Neural progenitor cell (in vitro differentiated cells): ENCODE measurements around the gene SDC4. TPM values are rescaled to one million over a fixed set of nuclear protein-coding genes. Genes with fewer than 3 reads are reported as not detected.

ENCODE experiments used
- DNase-seq: peaks from one replicate; pipeline ENCODE4 v3.0.0-alpha.2; 2016; ENCODE audit warnings: low spot score
- H2AFZ ChIP-seq: fragments of 200-600 bp; sonication (generic); replicated peaks from 2 replicates; pipeline ENCODE4 v1.6.1; 2016; ENCODE audit warnings: antibody characterized with exemption
- H3F3A ChIP-seq: fragments of 200-600 bp; sonication (generic); 2 replicates; pipeline ENCODE4 v1.6.1; 2016; ENCODE audit warnings: antibody characterized with exemption, low read depth
- H3K27ac ChIP-seq: fragments of 200-600 bp; sonication (generic); 2 replicates; pipeline ENCODE4 v1.5.1; 2016; ENCODE audit warnings: mild to moderate bottlenecking
- H3K27me3 ChIP-seq: fragments of 200-600 bp; sonication (generic); 2 replicates; pipeline ENCODE4 v1.6.1; 2016; ENCODE audit warnings: mild to moderate bottlenecking, moderate library complexity
- H3K36me3 ChIP-seq: fragments of 200-600 bp; sonication (generic); 2 replicates; pipeline ENCODE4 v1.5.1; 2016
- H3K4me1 ChIP-seq: fragments of 200-600 bp; sonication (generic); 2 replicates; pipeline ENCODE4 v1.6.1; 2016; ENCODE audit warnings: mixed run types
- H3K4me2 ChIP-seq: fragments of 200-600 bp; sonication (generic); 2 replicates; pipeline ENCODE4 v1.6.1; 2016
- H3K4me3 ChIP-seq: fragments of 200-600 bp; sonication (generic); 2 replicates; pipeline ENCODE4 v1.5.1; 2016
- H3K79me2 ChIP-seq: fragments of 200-600 bp; sonication (generic); 2 replicates; pipeline ENCODE4 v1.6.1; 2016; ENCODE audit warnings: low read depth
- H3K9ac ChIP-seq: fragments of 200-600 bp; sonication (generic); 2 replicates; pipeline ENCODE4 v1.6.1; 2016
- H3K9me3 ChIP-seq: fragments of 200-600 bp; sonication (generic); 2 replicates; pipeline ENCODE4 v1.5.1; 2016; ENCODE audit warnings: low read depth
- H4K20me1 ChIP-seq: fragments of 200-600 bp; sonication (generic); 2 replicates; pipeline ENCODE4 v1.6.1; 2016; ENCODE audit warnings: low read depth
- H3K27ac Mint-ChIP-seq: 3 replicates; pipeline ENCODE4 v1.8.0; 2021; ENCODE audit warnings: mixed read lengths
- H3K27me3 Mint-ChIP-seq: 2 replicates; pipeline ENCODE4 v1.8.0; 2022; ENCODE audit warnings: low read depth, mild to moderate bottlenecking, inconsistent platforms, moderate library complexity, mixed read lengths; ENCODE audit not compliant: insufficient read depth
- H3K36me3 Mint-ChIP-seq: 3 replicates; pipeline ENCODE4 v1.8.0; 2021; ENCODE audit warnings: mixed read lengths
- H3K4me1 Mint-ChIP-seq: 3 replicates; pipeline ENCODE4 v1.8.0; 2021; ENCODE audit warnings: mixed read lengths
- H3K4me3 Mint-ChIP-seq: 3 replicates; pipeline ENCODE4 v1.8.0; 2021; ENCODE audit warnings: mild to moderate bottlenecking, moderate library complexity, mixed read lengths
- H3K9me3 Mint-ChIP-seq: 3 replicates; pipeline ENCODE4 v1.8.0; 2020; ENCODE audit warnings: mixed read lengths
- CTCF ChIP-seq: fragments of 200-600 bp; sonication (generic); IDR thresholded peaks from 2 replicates; pipeline ENCODE4 v1.5.1; 2017; ENCODE audit warnings: antibody characterized with exemption, mild to moderate bottlenecking
- EZH2 ChIP-seq: fragments of 200-600 bp; sonication (generic); IDR thresholded peaks from 2 replicates; pipeline ENCODE4 v1.6.1; 2017; ENCODE audit warnings: antibody characterized with exemption, mild to moderate bottlenecking, moderate library complexity
- EZH2phosphoT487 ChIP-seq: fragments of 200-600 bp; sonication (generic); IDR thresholded peaks from 2 replicates; pipeline ENCODE4 v1.6.1; 2017; ENCODE audit warnings: antibody characterized with exemption
- total RNA-seq: library from RNA; depleted of rRNA; stranded (reverse); fragments of >200 nt; gene quantifications from 2 replicates; pipeline ENCODE4 v1.2.3, GENCODE V29; 2015; ENCODE audit warnings: low replicate concordance

Gene SDC4
- total RNA-seq, 1 donor from 2014 or later: 19.3 TPM

- Histone ChIP-seq H3F3A (no peaks in the 10 kb centered on the region), H3K79me2 (no peaks in the 10 kb centered on the region), H2AFZ (no peak overlapping the region), H3K27ac (no peak overlapping the region), H3K4me2 (no peak overlapping the region), H3K36me3 (no peaks in the 10 kb centered on the region), H3K9ac (no peak overlapping the region), H3K4me1 (no peaks in the 10 kb centered on the region), H4K20me1 (no peaks in the 10 kb centered on the region), H3K4me3 (no peak overlapping the region), H3K27me3 (peaks cover 21% of the 10 kb centered on the region), H3K9me3 (no peaks in the 10 kb centered on the region)
- H3K9me3 Mint-ChIP-seq: no peaks in the 10 kb centered on the region
- H3K4me1 Mint-ChIP-seq: no peaks in the 10 kb centered on the region
- no peak overlapping the region for H3K4me3 Mint-ChIP-seq
- peaks cover 3% of the 10 kb centered on the region for H3K27me3 Mint-ChIP-seq
- TF ChIP-seq EZH2phosphoT487 (no peak), EZH2 (no peak), CTCF (no peak)
- no peak for DNase-seq
- no peak overlapping the region for H3K27ac Mint-ChIP-seq
- H3K36me3 Mint-ChIP-seq: no peaks in the 10 kb centered on the region
Observed at GRCh38 chr20:45313065-45313695, 35.0 kb downstream of the SDC4 start.

GRCh38 chr20:45312241-45312640, 36.0 kb downstream of the SDC4 start:
- Mint-ChIP-seq H3K4me3 (no peak overlapping the region), H3K9me3 (no peaks in the 10 kb centered on the region), H3K36me3 (no peaks in the 10 kb centered on the region), H3K27ac (no peak overlapping the region), H3K4me1 (no peaks in the 10 kb centered on the region), H3K27me3 (peaks cover 6% of the 10 kb centered on the region)
- Histone ChIP-seq H3K27me3 (peaks cover 21% of the 10 kb centered on the region), H2AFZ (no peak overlapping the region), H3K36me3 (no peaks in the 10 kb centered on the region), H3K4me2 (no peak overlapping the region), H3K79me2 (no peaks in the 10 kb centered on the region), H3K4me3 (no peak overlapping the region), H4K20me1 (no peaks in the 10 kb centered on the region), H3K9me3 (no peaks in the 10 kb centered on the region), H3K27ac (no peak overlapping the region), H3F3A (no peaks in the 10 kb centered on the region), H3K4me1 (no peaks in the 10 kb centered on the region), H3K9ac (no peak overlapping the region)
- no peak for DNase-seq
- TF ChIP-seq CTCF: no peak
- TF ChIP-seq EZH2phosphoT487: no peak
- TF ChIP-seq EZH2: no peak

GRCh38 chr20:45311589-45312211, 36.5 kb downstream of the SDC4 start:
- Histone ChIP-seq H3K4me2 (no peak overlapping the region), H3K4me3 (no peak overlapping the region)

More at GRCh38 chr20:45311589-45312211, 36.5 kb downstream of the SDC4 start:
- Histone ChIP-seq H3K79me2 (no peaks in the 10 kb centered on the region), H4K20me1 (no peaks in the 10 kb centered on the region), H3F3A (no peaks in the 10 kb centered on the region), H2AFZ (peak overlapping the region; percentile 61), H3K27me3 (peaks cover 21% of the 10 kb centered on the region), H3K27ac (no peak overlapping the region), H3K36me3 (no peaks in the 10 kb centered on the region), H3K9ac (no peak overlapping the region), H3K9me3 (no peaks in the 10 kb centered on the region), H3K4me1 (no peaks in the 10 kb centered on the region)
- Mint-ChIP-seq H3K4me3 (no peak overlapping the region), H3K9me3 (no peaks in the 10 kb centered on the region), H3K4me1 (no peaks in the 10 kb centered on the region), H3K27ac (no peak overlapping the region), H3K36me3 (no peaks in the 10 kb centered on the region), H3K27me3 (peaks cover 6% of the 10 kb centered on the region)
- DNase-seq: peak; percentile 85
- TF ChIP-seq EZH2phosphoT487: no peak
- peak; percentile 82 for TF ChIP-seq CTCF
